ENCODE results near the gene VAV2.

The VAV2 gene

GRCh38 chr9:133833388-133834025 is 158.6 kb downstream of the VAV2 start:
- H3K27ac ChIP-seq, result no peak overlapping the region
- H3K4me2 ChIP-seq (ENCODE audit: low read length), result no peak overlapping the region
- H3K27me3 ChIP-seq (ENCODE audit: control insufficient read depth, insufficient read depth, low read length), result no peaks in the 10 kb centered on the region
- no peaks in the 10 kb centered on the region for H3K36me3 ChIP-seq (ENCODE audit: control insufficient read depth, insufficient read depth, low read length)
- H3K4me1 ChIP-seq, result no peaks in the 10 kb centered on the region
- no peak for TF ChIP-seq CTCF (IDR thresholded peaks at IDR 0.05)
- no peaks in the 10 kb centered on the region for H3K9me3 ChIP-seq (ENCODE audit: control insufficient read depth, low read length)
- H3K9ac ChIP-seq, result no peak overlapping the region
- no peak overlapping the region for H2AFZ ChIP-seq
- H3K4me3 ChIP-seq (ENCODE audit: low read depth, low read length), result no peak overlapping the region
- no peaks in the 10 kb centered on the region for H3K79me2 ChIP-seq

- no peak overlapping the region for H2AFZ ChIP-seq
- H3K4me2 ChIP-seq (ENCODE audit: low read length), result no peak overlapping the region
- H3K36me3 ChIP-seq (ENCODE audit: control insufficient read depth, insufficient read depth, low read length), result no peaks in the 10 kb centered on the region
- H3K79me2 ChIP-seq, result no peaks in the 10 kb centered on the region
- no peak for TF ChIP-seq CTCF (IDR thresholded peaks at IDR 0.05)
- H3K27me3 ChIP-seq (ENCODE audit: control insufficient read depth, insufficient read depth, low read length), result no peaks in the 10 kb centered on the region
- no peaks in the 10 kb centered on the region for H3K9me3 ChIP-seq (ENCODE audit: control insufficient read depth, low read length)
- H3K4me3 ChIP-seq (ENCODE audit: low read depth, low read length), result no peak overlapping the region
- no peaks in the 10 kb centered on the region for H3K4me1 ChIP-seq
- H3K9ac ChIP-seq, result no peak overlapping the region
- H3K27ac ChIP-seq, result no peak overlapping the region
Observed at GRCh38 chr9:133832877-133833276, 159.2 kb downstream of the VAV2 start.

GRCh38 chr9:133830711-133831110 is 161.4 kb downstream of the VAV2 start:
- no peak for TF ChIP-seq CTCF (IDR thresholded peaks at IDR 0.05)

GRCh38 chr9:133830310-133830709 is 161.8 kb downstream of the VAV2 start:
- Histone ChIP-seq H3K36me3 (ENCODE audit: control insufficient read depth, insufficient read depth, low read length) (no peaks in the 10 kb centered on the region), H3K9ac (no peak overlapping the region), H2AFZ (no peak overlapping the region)

More at GRCh38 chr9:133830711-133831110, 161.4 kb downstream of the VAV2 start:
- Histone ChIP-seq H3K36me3 (ENCODE audit: control insufficient read depth, insufficient read depth, low read length) (no peaks in the 10 kb centered on the region), H3K9me3 (ENCODE audit: control insufficient read depth, low read length) (no peaks in the 10 kb centered on the region), H3K4me3 (ENCODE audit: low read depth, low read length) (no peak overlapping the region), H3K9ac (no peak overlapping the region), H3K79me2 (no peaks in the 10 kb centered on the region), H3K4me1 (no peaks in the 10 kb centered on the region), H3K27ac (no peak overlapping the region), H2AFZ (no peak overlapping the region), H3K27me3 (ENCODE audit: control insufficient read depth, insufficient read depth, low read length) (no peaks in the 10 kb centered on the region), H3K4me2 (ENCODE audit: low read length) (no peak overlapping the region)

More at GRCh38 chr9:133830310-133830709, 161.8 kb downstream of the VAV2 start:
- TF ChIP-seq CTCF (IDR thresholded peaks at IDR 0.05), result no peak
- Histone ChIP-seq H3K9me3 (ENCODE audit: control insufficient read depth, low read length) (no peaks in the 10 kb centered on the region), H3K27me3 (ENCODE audit: control insufficient read depth, insufficient read depth, low read length) (no peaks in the 10 kb centered on the region), H3K27ac (no peak overlapping the region), H3K4me3 (ENCODE audit: low read depth, low read length) (no peak overlapping the region), H3K79me2 (no peaks in the 10 kb centered on the region), H3K4me2 (ENCODE audit: low read length) (no peak overlapping the region), H3K4me1 (no peaks in the 10 kb centered on the region)
